DLD1 (cell line): ENCODE measurements around the gene PPIH.
"Not testable (repeated sequence)": the region's sequence is repeated elsewhere in the genome, so short reads cannot be mapped to it uniquely, and the experiment has no call there.

Source experiments
- in situ Hi-C: cut with HindIII; loops from 2 replicates; pipeline ENCODE4 v1.10.0; 2017; ENCODE audit warnings: low sequenced_read_pairs

PPIH gene

GRCh38 chr1:42681741-42682483 lies 23.7 kb downstream of the PPIH start, which contains the start of gene YBX1:
Gene YBX1 (plus strand): TSS chr1:42682418. CDS start chr1:42682566, 148 bp downstream.
- in situ Hi-C loops, result no loop called here

- in situ Hi-C loops, result not testable (repeated sequence)
These were observed 24.2 kb downstream of the PPIH start for GRCh38 chr1:42682484-42682738.

- in situ Hi-C loops, result no loop called here
These were observed 24.7 kb downstream of the PPIH start for GRCh38 chr1:42682739-42683531.

- in situ Hi-C loops, result no loop called here
These were observed 25.9 kb downstream of the PPIH start for GRCh38 chr1:42684139-42684538.

- in situ Hi-C loops, result no loop called here
These were observed 28.2 kb downstream of the PPIH start for GRCh38 chr1:42686418-42686817.

GRCh38 chr1:42689912-42690311 lies 31.7 kb downstream of the PPIH start:
- in situ Hi-C loops, result no loop called here

- in situ Hi-C loops, result no loop called here
These were observed 32.4 kb downstream of the PPIH start for GRCh38 chr1:42690477-42691156.

GRCh38 chr1:42691157-42691498 lies 32.9 kb downstream of the PPIH start:
- in situ Hi-C loops, result no loop called here

- in situ Hi-C loops, result no loop called here
These were observed 34.2 kb downstream of the PPIH start for GRCh38 chr1:42692461-42692860.

- in situ Hi-C loops, result no loop called here
These were observed 34.7 kb downstream of the PPIH start for GRCh38 chr1:42692911-42693310.

GRCh38 chr1:42698081-42698813 lies 40.0 kb downstream of the PPIH start:
- in situ Hi-C loops, result no loop called here

GRCh38 chr1:42700006-42700405 lies 41.8 kb downstream of the PPIH start:
- in situ Hi-C loops, result no loop called here

- in situ Hi-C loops, result no loop called here
These were observed 45.8 kb downstream of the PPIH start for GRCh38 chr1:42703888-42704464.

GRCh38 chr1:42712808-42713207 lies 54.6 kb downstream of the PPIH start:
- in situ Hi-C loops, result not testable (repeated sequence)

GRCh38 chr1:42713293-42713692 lies 55.1 kb downstream of the PPIH start:
- in situ Hi-C loops, result no loop called here

- in situ Hi-C loops, result not testable (repeated sequence)
These were observed 56.2 kb downstream of the PPIH start for GRCh38 chr1:42714441-42714840.

GRCh38 chr1:42720868-42721267 lies 62.6 kb downstream of the PPIH start:
- in situ Hi-C loops, result loop anchor here (10.0 kb wide), 1 partner anchor 74 kb away; no protein-coding TSS in a partner anchor

GRCh38 chr1:42721926-42722325 lies 63.7 kb downstream of the PPIH start:
- in situ Hi-C loops, result loop anchor here (10.0 kb wide), 1 partner anchor 73 kb away; no protein-coding TSS in a partner anchor

- in situ Hi-C loops, result loop anchor here (10.0 kb wide), 1 partner anchor 72 kb away; no protein-coding TSS in a partner anchor
These were observed 64.2 kb downstream of the PPIH start for GRCh38 chr1:42722403-42722802.

- in situ Hi-C loops, result loop anchor here (10.0 kb wide), 1 partner anchor 71 kb away; no protein-coding TSS in a partner anchor
These were observed 65.3 kb downstream of the PPIH start for GRCh38 chr1:42723511-42723910.
